Neural cell (in vitro differentiated cells): ENCODE data around the gene HOXA7. TPM values are rescaled to one million over a fixed set of nuclear protein-coding genes. Genes with fewer than 3 reads are reported as not detected.

Source experiments
- H2AFZ ChIP-seq: fragments of 200-600, 300-800 bp; sonication (generic), shearing (Covaris generic); 2 replicates; pipeline ENCODE4 v1.6.0; 2014; ENCODE audit warnings: low read depth, mild to moderate bottlenecking, antibody characterized with exemption, low read length, moderate library complexity
- H3F3A ChIP-seq: fragments of 200-600 bp; shearing (Covaris generic); 2 replicates; pipeline ENCODE4 v1.6.1; 2016; ENCODE audit warnings: mild to moderate bottlenecking, moderate library complexity, mixed read lengths, antibody characterized with exemption, low read length; ENCODE audit not compliant: insufficient read depth, poor library complexity, severe bottlenecking
- H3K27ac ChIP-seq: fragments of 200-600, 300-800 bp; sonication (generic), shearing (Covaris generic); 2 replicates; pipeline ENCODE4 v1.5.1; 2014; ENCODE audit warnings: mild to moderate bottlenecking, low read length, moderate library complexity
- H3K27me3 ChIP-seq: fragments of 300-800, 200-600 bp; sonication (generic), shearing (Covaris generic); 2 replicates; pipeline ENCODE4 v1.6.0; 2014; ENCODE audit warnings: mild to moderate bottlenecking, low read depth, low read length, moderate library complexity; ENCODE audit not compliant: insufficient read depth
- H3K36me3 ChIP-seq: fragments of 300-800, 200-600 bp; sonication (generic), shearing (Covaris generic); 2 replicates; pipeline ENCODE4 v1.5.1; 2014; ENCODE audit warnings: mild to moderate bottlenecking, antibody characterized with exemption, low read length, moderate library complexity; ENCODE audit not compliant: insufficient read depth
- H3K4me2 ChIP-seq: fragments of 300-800, 200-600 bp; sonication (generic), shearing (Covaris generic); 2 replicates; pipeline ENCODE4 v1.6.0; 2014; ENCODE audit warnings: mild to moderate bottlenecking, low read length
- H3K4me3 ChIP-seq: fragments of 300-800, 200-600 bp; sonication (generic), shearing (Covaris generic); 2 replicates; pipeline ENCODE4 v1.5.1; 2014; ENCODE audit warnings: mild to moderate bottlenecking, low read length, moderate library complexity
- H3K79me2 ChIP-seq: fragments of 200-600 bp; shearing (Covaris generic); replicated peaks from 2 replicates; pipeline ENCODE4 v1.6.0; 2014; ENCODE audit warnings: mild to moderate bottlenecking, low read length, moderate library complexity; ENCODE audit not compliant: insufficient read depth
- H3K9ac ChIP-seq: fragments of 300-800, 200-600 bp; sonication (generic), shearing (Covaris generic); 2 replicates; pipeline ENCODE4 v1.6.1; 2016; ENCODE audit warnings: mild to moderate bottlenecking, low read length, mixed read lengths
- H3K9me2 ChIP-seq: fragments of 200-600 bp; shearing (Covaris generic); 2 replicates; pipeline ENCODE4 v1.6.1; 2016; ENCODE audit warnings: mild to moderate bottlenecking, low read length, mixed read lengths; ENCODE audit not compliant: insufficient read depth
- H3K9me3 ChIP-seq: fragments of 200-600, 300-800 bp; sonication (generic), shearing (Covaris generic); 2 replicates; pipeline ENCODE4 v1.6.1; 2016; ENCODE audit warnings: mild to moderate bottlenecking, mixed run types, low read length, moderate library complexity, mixed read lengths
- H4K20me1 ChIP-seq: fragments of 200-600 bp; shearing (Covaris generic); 2 replicates; pipeline ENCODE4 v1.6.1; 2016; ENCODE audit warnings: mild to moderate bottlenecking, mixed run types; ENCODE audit not compliant: insufficient read depth
- EP300 ChIP-seq: fragments of 450-650 bp; conservative IDR thresholded peaks from 2 replicates; pipeline ENCODE4 v1.6.1; 2014; ENCODE audit warnings: antibody characterized with exemption, mild to moderate bottlenecking, moderate library complexity; ENCODE audit not compliant: poor library complexity, severe bottlenecking
- EZH2 ChIP-seq: fragments of 200-600, 300-800 bp; shearing (Covaris generic), sonication (generic); IDR thresholded peaks from 2 replicates; pipeline ENCODE4 v1.6.1; 2014; ENCODE audit warnings: antibody characterized with exemption, low read length, borderline replicate concordance, mild to moderate bottlenecking; ENCODE audit not compliant: insufficient read depth, poor library complexity, severe bottlenecking
- MXI1 ChIP-seq: fragments of 450-650 bp; conservative IDR thresholded peaks from 2 replicates; pipeline ENCODE4 v1.6.1; 2014; ENCODE audit warnings: antibody characterized with exemption, mild to moderate bottlenecking; ENCODE audit not compliant: poor library complexity, severe bottlenecking
- POLR2AphosphoS5 ChIP-seq: IDR thresholded peaks from 2 replicates; pipeline ENCODE4 v1.6.1; 2012
- RAD21 ChIP-seq: fragments of 450-650 bp; conservative IDR thresholded peaks from 2 replicates; pipeline ENCODE4 v1.6.1; 2014; ENCODE audit warnings: antibody characterized with exemption, mild to moderate bottlenecking, moderate library complexity
- SMC3 ChIP-seq: fragments of 450-650 bp; conservative IDR thresholded peaks from 2 replicates; pipeline ENCODE4 v1.6.1; 2014; ENCODE audit warnings: antibody characterized with exemption, mild to moderate bottlenecking, moderate library complexity; ENCODE audit not compliant: poor library complexity
- TAF1 ChIP-seq: IDR thresholded peaks from 2 replicates; pipeline ENCODE4 v1.6.1; 2012; ENCODE audit warnings: low read depth
- polyA plus RNA-seq: library from polyadenylated mRNA; depleted of rRNA; stranded (reverse); fragments of >200 nt; gene quantifications from 2 replicates; pipeline ENCODE4 v1.2.3, GENCODE V29; 2014
- TF ChIP-seq, protein P1 (sequence below): IDR thresholded peaks from 2 replicates; pipeline ENCODE4 v1.6.1; 2012; ENCODE audit warnings: borderline replicate concordance
- TF ChIP-seq, protein P2 (sequence below): fragments of 450-650 bp; IDR thresholded peaks from 2 replicates; pipeline ENCODE4 v1.5.1; 2014; ENCODE audit warnings: antibody characterized with exemption, mild to moderate bottlenecking, moderate library complexity; ENCODE audit not compliant: poor library complexity, severe bottlenecking

Gene HOXA7
- polyA plus RNA-seq, 1 donor from 2014 or later, result not detected

DNA sequence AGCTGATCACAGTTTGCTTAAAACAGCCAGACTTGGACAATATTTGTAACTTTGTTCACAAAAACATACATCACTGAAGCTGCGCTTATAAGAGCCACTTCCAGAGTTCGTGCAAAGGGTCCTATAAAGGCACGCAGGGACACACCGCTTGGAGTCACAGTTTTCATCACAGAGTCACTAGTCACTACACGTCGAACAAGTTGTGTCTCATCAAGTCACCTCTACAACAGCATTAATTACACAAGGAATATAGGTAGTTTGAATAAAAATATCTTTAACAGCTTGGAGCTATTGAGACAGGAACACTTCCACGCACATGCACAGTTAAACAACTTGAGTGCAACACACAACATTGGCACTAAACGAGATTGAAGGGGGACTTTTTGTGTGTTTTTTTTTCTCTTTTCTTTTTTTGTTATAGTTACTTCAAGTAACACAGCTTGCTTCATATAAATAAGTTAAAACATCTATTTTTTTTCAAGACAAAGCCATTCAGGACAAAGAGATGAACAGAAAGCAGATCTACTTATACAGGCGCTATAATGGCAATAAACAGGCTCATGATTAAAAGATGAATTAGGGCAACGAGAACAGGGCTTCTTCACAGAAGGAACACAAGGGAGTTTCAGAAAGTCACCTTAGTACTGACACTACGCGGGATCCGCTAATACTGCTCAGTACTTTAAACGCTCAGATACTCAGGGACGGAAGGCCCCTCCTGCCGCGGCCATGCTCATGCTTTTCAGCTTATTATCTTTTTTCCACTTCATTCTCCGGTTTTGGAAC lies 15.1 kb downstream of the HOXA7 start:
- Histone ChIP-seq H3K9me2 (no peaks in the 10 kb centered on the region), H3F3A (no peaks in the 10 kb centered on the region), H3K9ac (no peak overlapping the region), H3K27ac (no peak overlapping the region), H3K4me3 (no peak overlapping the region), H3K36me3 (no peaks in the 10 kb centered on the region), H3K27me3 (peaks cover 100% of the 10 kb centered on the region), H3K9me3 (peaks cover 31% of the 10 kb centered on the region), H4K20me1 (no peaks in the 10 kb centered on the region), H3K4me2 (no peak overlapping the region), H2AFZ (no peak overlapping the region), H3K79me2 (no peaks in the 10 kb centered on the region)
- TF ChIP-seq EZH2 (no peak), POLR2AphosphoS5 (no peak)

DNA sequence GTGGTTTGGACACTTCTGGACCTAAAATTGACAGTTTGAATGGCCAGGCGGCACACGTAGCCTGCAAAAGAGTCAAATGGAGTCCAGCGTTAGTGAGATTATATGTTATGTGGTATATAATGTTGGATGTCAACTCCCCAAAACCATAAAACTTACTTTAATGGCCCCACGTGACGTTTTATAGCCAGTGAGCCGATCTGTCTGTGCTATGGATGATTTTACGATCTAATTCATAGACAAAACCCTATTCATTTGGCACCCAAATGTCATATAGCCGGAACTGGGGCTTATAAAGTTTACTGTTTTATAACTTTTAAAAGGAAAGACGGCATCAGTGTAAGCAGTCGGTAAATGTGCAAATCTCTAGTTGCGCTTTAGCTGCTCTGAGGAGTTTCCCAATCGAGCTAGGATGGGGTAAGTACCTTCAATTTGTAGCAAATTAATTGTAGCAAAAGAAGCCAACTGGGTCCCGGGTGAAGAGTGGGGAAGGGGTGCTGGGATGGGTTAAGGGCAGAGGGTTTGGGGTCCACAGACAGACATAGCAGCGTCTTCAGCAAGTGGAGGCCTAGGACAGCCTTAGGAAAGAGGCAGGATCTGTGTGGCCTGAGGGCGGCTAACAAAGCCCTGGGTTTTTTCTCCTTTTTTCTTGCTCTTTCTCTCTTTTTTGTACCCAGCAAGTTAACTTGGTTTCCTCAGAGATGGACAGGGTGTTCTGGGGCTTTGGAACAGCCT lies 16.2 kb downstream of the HOXA7 start:
- Histone ChIP-seq H3K27me3 (peaks cover 100% of the 10 kb centered on the region), H3F3A (no peaks in the 10 kb centered on the region), H3K36me3 (no peaks in the 10 kb centered on the region), H4K20me1 (no peaks in the 10 kb centered on the region), H2AFZ (no peak overlapping the region), H3K4me2 (no peak overlapping the region), H3K27ac (no peak overlapping the region), H3K9ac (no peak overlapping the region), H3K9me3 (peaks cover 24% of the 10 kb centered on the region), H3K9me2 (no peaks in the 10 kb centered on the region), H3K4me3 (no peak overlapping the region), H3K79me2 (no peaks in the 10 kb centered on the region)
- TF ChIP-seq TAF1 (no peak), MXI1 (no peak), SMC3 (no peak), EP300 (no peak), POLR2AphosphoS5 (no peak), RAD21 (no peak), EZH2 (no peak)
- TF ChIP-seq, protein P1, sequence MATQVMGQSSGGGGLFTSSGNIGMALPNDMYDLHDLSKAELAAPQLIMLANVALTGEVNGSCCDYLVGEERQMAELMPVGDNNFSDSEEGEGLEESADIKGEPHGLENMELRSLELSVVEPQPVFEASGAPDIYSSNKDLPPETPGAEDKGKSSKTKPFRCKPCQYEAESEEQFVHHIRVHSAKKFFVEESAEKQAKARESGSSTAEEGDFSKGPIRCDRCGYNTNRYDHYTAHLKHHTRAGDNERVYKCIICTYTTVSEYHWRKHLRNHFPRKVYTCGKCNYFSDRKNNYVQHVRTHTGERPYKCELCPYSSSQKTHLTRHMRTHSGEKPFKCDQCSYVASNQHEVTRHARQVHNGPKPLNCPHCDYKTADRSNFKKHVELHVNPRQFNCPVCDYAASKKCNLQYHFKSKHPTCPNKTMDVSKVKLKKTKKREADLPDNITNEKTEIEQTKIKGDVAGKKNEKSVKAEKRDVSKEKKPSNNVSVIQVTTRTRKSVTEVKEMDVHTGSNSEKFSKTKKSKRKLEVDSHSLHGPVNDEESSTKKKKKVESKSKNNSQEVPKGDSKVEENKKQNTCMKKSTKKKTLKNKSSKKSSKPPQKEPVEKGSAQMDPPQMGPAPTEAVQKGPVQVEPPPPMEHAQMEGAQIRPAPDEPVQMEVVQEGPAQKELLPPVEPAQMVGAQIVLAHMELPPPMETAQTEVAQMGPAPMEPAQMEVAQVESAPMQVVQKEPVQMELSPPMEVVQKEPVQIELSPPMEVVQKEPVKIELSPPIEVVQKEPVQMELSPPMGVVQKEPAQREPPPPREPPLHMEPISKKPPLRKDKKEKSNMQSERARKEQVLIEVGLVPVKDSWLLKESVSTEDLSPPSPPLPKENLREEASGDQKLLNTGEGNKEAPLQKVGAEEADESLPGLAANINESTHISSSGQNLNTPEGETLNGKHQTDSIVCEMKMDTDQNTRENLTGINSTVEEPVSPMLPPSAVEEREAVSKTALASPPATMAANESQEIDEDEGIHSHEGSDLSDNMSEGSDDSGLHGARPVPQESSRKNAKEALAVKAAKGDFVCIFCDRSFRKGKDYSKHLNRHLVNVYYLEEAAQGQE, result no peak
- TF ChIP-seq, protein P2, sequence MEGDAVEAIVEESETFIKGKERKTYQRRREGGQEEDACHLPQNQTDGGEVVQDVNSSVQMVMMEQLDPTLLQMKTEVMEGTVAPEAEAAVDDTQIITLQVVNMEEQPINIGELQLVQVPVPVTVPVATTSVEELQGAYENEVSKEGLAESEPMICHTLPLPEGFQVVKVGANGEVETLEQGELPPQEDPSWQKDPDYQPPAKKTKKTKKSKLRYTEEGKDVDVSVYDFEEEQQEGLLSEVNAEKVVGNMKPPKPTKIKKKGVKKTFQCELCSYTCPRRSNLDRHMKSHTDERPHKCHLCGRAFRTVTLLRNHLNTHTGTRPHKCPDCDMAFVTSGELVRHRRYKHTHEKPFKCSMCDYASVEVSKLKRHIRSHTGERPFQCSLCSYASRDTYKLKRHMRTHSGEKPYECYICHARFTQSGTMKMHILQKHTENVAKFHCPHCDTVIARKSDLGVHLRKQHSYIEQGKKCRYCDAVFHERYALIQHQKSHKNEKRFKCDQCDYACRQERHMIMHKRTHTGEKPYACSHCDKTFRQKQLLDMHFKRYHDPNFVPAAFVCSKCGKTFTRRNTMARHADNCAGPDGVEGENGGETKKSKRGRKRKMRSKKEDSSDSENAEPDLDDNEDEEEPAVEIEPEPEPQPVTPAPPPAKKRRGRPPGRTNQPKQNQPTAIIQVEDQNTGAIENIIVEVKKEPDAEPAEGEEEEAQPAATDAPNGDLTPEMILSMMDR, result no peak
